IPS-18a (cell line): Measurements from ENCODE around the gene MKLN1.

ENCODE experiments used
- H3K27ac ChIP-seq: one replicate; pipeline ENCODE4 v1.5.1; 2013; ENCODE audit warnings: low read length
- H3K27me3 ChIP-seq: one replicate; pipeline ENCODE4 v1.6.1; 2013; ENCODE audit warnings: mild to moderate bottlenecking, low read length; ENCODE audit not compliant: control insufficient read depth, insufficient read depth
- H3K36me3 ChIP-seq: one replicate; pipeline ENCODE4 v1.6.1; 2013; ENCODE audit warnings: low read depth, low read length; ENCODE audit not compliant: control insufficient read depth
- H3K4me1 ChIP-seq: one replicate; pipeline ENCODE4 v1.6.1; 2013; ENCODE audit warnings: low read depth, low read length; ENCODE audit not compliant: control insufficient read depth
- H3K4me3 ChIP-seq: one replicate; pipeline ENCODE4 v1.5.1; 2013; ENCODE audit warnings: low read length
- H3K9ac ChIP-seq: one replicate; pipeline ENCODE4 v1.6.1; 2013; ENCODE audit warnings: mild to moderate bottlenecking, low read length, moderate library complexity
- H3K9me3 ChIP-seq: one replicate; pipeline ENCODE4 v1.6.1; 2013; ENCODE audit warnings: low read depth, low read length; ENCODE audit not compliant: control insufficient read depth

Gene MKLN1

DNA sequence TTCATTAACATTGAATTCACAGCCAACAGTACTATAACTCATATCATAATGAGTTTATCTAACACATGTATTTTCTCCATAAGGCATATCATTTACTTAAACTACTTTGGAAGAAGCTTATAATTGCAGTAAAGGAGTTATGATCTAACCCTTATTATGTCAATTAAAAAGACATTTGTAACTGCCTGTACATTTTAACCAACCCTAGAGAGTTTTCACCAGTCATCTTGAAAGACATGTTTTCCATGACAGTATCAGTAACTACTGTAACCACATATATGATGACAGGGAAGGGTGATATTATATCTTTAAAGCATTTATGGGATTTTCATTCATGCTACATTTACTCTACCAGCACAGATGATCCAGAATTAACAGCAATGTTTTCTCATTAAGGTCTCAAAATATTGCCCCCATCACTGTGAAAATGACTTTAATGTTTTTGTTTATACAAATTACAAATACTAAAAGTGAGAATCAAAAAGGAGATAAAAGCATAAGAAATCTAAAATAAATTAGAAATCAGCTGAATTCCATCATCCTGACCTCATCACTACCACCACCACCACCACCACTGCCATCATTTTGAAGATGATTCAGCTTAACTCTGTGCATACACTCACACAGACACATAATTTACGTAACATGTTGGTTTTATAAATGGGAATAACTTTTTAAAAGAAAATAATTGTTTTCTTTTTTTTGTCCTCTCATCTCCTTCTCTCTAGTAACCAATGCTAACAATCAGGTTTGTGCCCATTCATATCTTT lies 53.6 kb downstream of the MKLN1 start:
- Histone ChIP-seq H3K4me3 (no peak overlapping the region), H3K36me3 (no peaks in the 10 kb centered on the region), H3K9ac (no peak overlapping the region), H3K27ac (no peak overlapping the region), H3K4me1 (peaks cover 3% of the 10 kb centered on the region), H3K27me3 (no peaks in the 10 kb centered on the region), H3K9me3 (no peaks in the 10 kb centered on the region)

DNA sequence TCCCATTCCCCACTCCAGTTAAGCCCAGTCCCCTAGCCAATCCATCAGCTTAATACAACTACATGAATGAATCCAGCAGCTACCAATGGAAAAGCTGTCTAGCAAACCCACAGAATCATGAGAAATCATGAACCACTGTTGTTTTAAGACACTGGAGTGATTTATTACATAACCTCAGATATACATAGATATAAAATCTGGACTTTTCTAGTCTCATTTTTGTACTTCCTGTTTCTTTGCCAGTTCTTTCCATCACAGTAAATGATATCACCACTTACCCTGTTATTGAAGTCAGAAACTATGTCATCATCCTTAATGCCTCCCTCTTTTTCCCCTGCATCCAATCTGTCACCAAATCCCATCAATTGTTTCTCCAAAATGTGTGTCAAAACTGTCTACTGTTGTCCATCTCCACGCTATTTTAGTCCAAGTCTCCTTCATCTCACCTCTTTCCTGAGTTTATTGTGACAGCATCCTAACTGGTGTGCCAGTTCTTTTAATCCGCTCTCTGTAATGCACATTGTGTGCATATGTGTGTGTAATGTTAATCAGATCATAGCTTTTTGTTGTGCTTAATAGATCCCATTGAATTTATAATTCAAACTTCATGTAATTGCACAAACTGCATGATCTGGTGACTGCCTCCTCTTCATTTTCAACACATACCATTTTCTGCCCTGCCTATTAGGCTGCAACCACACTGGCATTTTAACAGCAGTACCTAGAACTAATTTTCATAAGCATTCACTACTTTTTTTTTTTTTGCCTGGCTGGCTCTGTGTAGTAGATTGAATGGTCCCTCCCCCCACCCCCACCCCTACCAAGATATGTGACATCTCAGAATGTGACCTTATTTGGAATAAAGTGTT lies 56.0 kb downstream of the MKLN1 start:
- H3K27me3 ChIP-seq, result no peaks in the 10 kb centered on the region
- H3K9me3 ChIP-seq, result no peaks in the 10 kb centered on the region
- no peak overlapping the region for H3K4me3 ChIP-seq
- no peak overlapping the region for H3K27ac ChIP-seq
- no peaks in the 10 kb centered on the region for H3K36me3 ChIP-seq
- no peaks in the 10 kb centered on the region for H3K4me1 ChIP-seq
- H3K9ac ChIP-seq, result no peak overlapping the region

DNA sequence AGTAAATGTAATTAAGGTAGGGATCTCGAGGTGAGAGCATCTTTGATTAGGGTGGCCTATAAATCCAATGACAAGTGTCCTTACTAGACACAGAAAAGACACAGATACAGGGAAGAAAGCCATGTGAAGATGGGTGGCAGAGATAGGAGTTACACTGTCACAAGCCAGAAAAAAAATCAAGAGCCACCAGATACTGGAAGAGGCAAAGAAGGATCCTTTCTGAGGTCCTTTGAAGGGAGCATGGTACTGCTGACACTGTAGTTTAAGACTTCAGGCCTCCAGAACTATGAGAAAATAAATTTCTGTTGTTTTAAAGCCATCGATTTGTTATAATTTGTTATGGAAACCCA lies 56.6 kb downstream of the MKLN1 start:
- no peaks in the 10 kb centered on the region for H3K27me3 ChIP-seq
- no peaks in the 10 kb centered on the region for H3K36me3 ChIP-seq
- H3K27ac ChIP-seq, result no peak overlapping the region
- no peaks in the 10 kb centered on the region for H3K9me3 ChIP-seq
- no peaks in the 10 kb centered on the region for H3K4me1 ChIP-seq
- H3K9ac ChIP-seq, result no peak overlapping the region
- H3K4me3 ChIP-seq, result no peak overlapping the region

DNA sequence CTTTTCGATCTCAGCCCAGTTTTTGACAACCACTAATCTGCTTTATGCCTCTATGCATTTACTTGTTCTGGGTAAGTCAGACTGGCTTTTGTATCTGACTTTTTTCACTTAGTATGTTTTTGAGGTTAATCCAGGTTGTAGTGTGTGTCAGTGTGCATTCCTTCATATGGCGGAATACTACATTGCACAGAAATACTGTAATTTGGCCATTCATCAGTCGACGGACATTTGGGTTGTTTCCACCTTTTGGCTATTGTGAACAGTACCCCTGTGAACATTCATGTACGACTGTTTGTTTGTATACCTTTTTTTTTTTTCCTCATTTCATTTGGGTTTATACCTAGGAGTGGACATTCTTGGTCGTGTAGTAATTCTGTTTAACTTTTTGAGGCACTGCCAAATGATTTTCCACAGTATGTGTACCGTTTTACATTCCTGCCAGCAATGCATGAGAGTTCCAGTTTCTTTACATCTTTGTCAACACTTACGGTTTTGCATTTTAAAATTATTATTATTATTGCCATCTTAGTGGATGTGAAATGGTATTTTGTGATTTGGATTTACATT lies 57.4 kb downstream of the MKLN1 start:
- no peaks in the 10 kb centered on the region for H3K27me3 ChIP-seq
- no peak overlapping the region for H3K4me3 ChIP-seq
- no peaks in the 10 kb centered on the region for H3K36me3 ChIP-seq
- no peak overlapping the region for H3K27ac ChIP-seq
- no peak overlapping the region for H3K9ac ChIP-seq
- H3K9me3 ChIP-seq, result no peaks in the 10 kb centered on the region
- no peaks in the 10 kb centered on the region for H3K4me1 ChIP-seq

DNA sequence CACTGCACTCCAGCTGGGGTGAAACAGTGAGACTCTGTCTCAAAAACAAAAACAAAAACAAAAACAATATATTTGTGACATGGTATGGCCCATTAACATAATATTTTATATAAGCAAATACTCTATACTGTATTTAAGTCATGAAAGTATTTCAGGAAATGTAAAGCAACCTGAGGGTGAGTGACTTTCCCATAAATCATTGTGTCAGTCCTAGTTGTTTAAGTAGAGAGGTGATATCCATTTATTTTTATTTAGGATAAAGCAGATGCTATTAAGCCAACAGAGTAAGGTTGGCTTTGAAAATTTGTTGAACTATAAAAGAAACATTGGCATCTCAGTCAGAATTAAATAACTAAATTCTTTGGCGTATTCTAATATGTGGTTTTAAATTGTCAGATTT lies 60.5 kb downstream of the MKLN1 start:
- Histone ChIP-seq H3K27me3 (no peaks in the 10 kb centered on the region), H3K9me3 (no peaks in the 10 kb centered on the region), H3K27ac (no peak overlapping the region), H3K4me3 (no peak overlapping the region), H3K4me1 (peaks cover 12% of the 10 kb centered on the region), H3K9ac (no peak overlapping the region), H3K36me3 (no peaks in the 10 kb centered on the region)

DNA sequence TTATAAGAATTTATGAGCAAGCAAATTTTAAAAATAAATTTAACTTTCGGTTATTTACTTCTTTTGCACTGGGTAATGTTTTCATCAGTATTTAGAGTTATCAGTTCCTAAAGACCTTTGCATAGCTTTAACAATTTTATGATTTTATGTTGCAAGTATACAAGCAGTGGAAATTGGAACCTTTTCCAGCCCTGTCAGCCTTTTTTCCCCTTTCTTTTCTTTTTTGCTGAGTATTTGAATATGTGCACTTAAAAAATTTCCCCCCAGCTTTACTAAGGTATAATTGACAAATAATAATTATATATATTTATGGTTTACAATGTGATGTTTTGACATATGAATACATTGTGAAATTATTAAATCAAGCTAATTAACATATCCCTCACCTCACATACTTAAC lies 62.6 kb downstream of the MKLN1 start:
- Histone ChIP-seq H3K27ac (no peak overlapping the region), H3K9ac (no peak overlapping the region), H3K4me3 (no peak overlapping the region), H3K9me3 (no peaks in the 10 kb centered on the region), H3K36me3 (no peaks in the 10 kb centered on the region), H3K4me1 (peaks cover 12% of the 10 kb centered on the region), H3K27me3 (no peaks in the 10 kb centered on the region)

DNA sequence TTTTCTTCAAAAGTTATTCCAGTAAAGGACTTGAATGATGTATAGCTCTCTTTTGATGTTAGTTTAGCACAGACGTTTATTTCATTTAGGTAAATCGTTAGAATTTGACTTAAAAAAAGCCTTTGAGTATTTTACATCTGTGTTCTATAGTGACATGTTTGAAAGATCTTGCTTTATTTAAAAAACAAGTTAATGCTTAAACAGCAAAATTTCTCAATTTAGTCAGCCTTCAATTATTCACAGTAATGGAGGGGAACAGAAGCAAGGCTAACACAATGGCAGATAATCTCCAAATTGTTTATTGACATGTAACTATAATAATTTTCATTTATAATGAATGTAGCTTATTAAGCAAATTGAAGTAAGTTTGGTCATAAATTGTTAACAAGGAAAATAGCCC lies 63.5 kb downstream of the MKLN1 start:
- no peak overlapping the region for H3K27ac ChIP-seq
- no peak overlapping the region for H3K9ac ChIP-seq
- H3K4me3 ChIP-seq, result no peak overlapping the region
- H3K36me3 ChIP-seq, result no peaks in the 10 kb centered on the region
- no peaks in the 10 kb centered on the region for H3K9me3 ChIP-seq
- H3K4me1 ChIP-seq, result peaks cover 12% of the 10 kb centered on the region
- H3K27me3 ChIP-seq, result no peaks in the 10 kb centered on the region

DNA sequence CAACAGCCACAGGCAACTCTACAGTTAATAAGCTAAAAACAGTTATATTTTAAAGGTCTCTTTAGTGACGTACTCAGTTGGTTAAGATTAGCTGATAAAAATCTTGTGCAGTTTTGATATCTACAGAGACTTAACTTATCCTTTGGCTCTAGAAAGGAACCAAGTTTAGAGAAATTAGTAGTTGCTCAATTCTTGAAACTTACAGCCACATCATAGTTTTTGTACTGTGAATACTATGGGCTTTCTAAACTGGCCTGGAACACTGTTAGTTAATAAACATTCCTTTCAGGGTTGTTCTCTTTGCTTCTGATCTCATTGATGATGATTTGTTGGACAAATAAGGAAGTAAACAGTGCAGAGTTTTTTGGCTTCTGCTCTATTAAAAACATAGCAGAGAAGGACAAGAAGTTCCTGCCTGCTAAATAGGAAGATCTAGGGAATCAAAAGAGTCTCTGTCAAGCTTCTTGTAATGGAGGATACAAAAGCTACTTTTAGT lies 73.1 kb downstream of the MKLN1 start:
- peaks cover 2% of the 10 kb centered on the region for H3K4me1 ChIP-seq
- H3K36me3 ChIP-seq, result peaks cover 33% of the 10 kb centered on the region
- no peak overlapping the region for H3K9ac ChIP-seq
- H3K27ac ChIP-seq, result no peak overlapping the region
- H3K9me3 ChIP-seq, result no peaks in the 10 kb centered on the region
- H3K27me3 ChIP-seq, result no peaks in the 10 kb centered on the region
- no peak overlapping the region for H3K4me3 ChIP-seq

DNA sequence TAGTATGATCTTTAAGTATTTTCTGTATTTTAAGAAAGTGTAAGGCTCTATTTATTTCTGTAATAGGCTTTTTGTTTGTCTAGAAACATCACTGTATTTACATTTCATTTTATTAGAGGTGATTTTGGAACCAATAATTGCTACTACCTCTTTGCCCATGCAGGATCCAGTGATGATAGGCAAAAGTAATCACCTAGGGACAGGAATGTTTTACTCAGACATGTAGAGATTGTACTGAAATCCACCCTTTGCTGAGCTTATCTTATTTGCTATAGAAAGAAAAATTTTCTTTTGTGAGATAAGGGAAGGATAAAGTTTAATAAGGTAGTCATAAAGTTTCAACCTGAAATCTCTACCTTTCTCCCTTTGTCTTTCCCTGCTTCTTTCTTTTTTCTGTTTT lies 73.5 kb downstream of the MKLN1 start:
- H3K9me3 ChIP-seq, result no peaks in the 10 kb centered on the region
- H3K27ac ChIP-seq, result no peak overlapping the region
- H3K4me1 ChIP-seq, result peaks cover 3% of the 10 kb centered on the region
- H3K36me3 ChIP-seq, result peaks cover 33% of the 10 kb centered on the region
- H3K9ac ChIP-seq, result no peak overlapping the region
- no peaks in the 10 kb centered on the region for H3K27me3 ChIP-seq
- no peak overlapping the region for H3K4me3 ChIP-seq

DNA sequence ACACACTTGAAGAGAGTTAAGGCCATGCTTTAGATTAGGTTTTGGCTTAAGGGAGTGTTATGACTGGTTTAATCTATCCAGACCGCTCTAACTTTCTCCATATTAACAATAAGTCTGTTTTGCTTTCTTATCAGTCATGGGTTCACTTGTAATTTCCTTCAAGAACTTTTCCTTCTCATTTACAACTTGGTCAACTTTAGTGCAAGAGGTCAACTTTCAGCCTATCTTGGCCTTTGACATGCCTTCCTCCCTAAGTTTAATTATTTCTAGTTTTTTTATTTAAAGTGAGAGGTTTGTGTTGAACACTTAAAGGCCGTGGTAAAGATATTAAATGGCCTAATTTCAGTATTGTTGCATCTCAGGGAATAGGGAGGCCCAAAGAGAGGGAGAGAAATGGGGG lies 75.6 kb downstream of the MKLN1 start:
- H3K4me1 ChIP-seq, result peaks cover 9% of the 10 kb centered on the region
- no peaks in the 10 kb centered on the region for H3K27me3 ChIP-seq
- H3K36me3 ChIP-seq, result peaks cover 25% of the 10 kb centered on the region
- no peak overlapping the region for H3K4me3 ChIP-seq
- H3K27ac ChIP-seq, result no peak overlapping the region
- H3K9ac ChIP-seq, result no peak overlapping the region
- H3K9me3 ChIP-seq, result no peaks in the 10 kb centered on the region

DNA sequence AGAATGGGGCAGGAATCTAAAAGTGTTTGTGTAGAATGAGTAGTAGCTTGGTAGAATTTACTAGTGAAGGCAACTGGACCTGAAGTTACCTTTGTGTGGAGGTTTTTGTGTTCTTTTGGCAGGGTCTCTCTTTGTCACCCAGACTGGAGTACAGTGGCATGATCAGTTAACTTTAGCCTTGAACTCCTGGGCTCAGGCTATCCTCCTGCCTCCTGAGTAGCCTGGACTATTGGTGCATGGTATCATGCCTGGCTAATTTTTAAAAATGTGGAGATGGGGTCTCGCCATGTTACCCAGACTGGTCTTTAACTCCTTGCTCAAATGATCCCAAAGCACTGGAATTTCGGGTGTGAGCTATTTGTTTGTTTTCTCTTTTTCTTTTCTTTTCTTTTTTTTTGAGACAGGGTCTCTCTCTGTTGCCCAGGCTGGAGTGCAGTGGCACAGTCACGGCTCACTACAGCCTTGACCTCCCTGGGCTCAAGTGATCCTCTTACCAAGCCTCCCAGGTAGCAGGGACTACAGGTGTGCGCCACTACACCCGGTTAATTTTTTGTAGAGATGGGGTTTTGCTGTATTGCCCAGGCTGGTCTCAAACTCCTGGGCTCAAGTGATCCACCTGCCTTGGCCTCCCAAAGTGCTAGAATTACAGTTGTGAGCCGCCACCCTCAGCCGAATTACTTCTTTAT lies 76.7 kb downstream of the MKLN1 start:
- Histone ChIP-seq H3K9me3 (no peaks in the 10 kb centered on the region), H3K36me3 (peaks cover 18% of the 10 kb centered on the region), H3K27me3 (no peaks in the 10 kb centered on the region), H3K27ac (no peak overlapping the region), H3K9ac (no peak overlapping the region), H3K4me1 (peaks cover 13% of the 10 kb centered on the region), H3K4me3 (no peak overlapping the region)
